ENCODE results near the gene RORC.
"Not testable (repeated sequence)": the region's sequence is repeated elsewhere in the genome, so short reads cannot be mapped to it uniquely, and the experiment has no call there.

Gene RORC

DNA sequence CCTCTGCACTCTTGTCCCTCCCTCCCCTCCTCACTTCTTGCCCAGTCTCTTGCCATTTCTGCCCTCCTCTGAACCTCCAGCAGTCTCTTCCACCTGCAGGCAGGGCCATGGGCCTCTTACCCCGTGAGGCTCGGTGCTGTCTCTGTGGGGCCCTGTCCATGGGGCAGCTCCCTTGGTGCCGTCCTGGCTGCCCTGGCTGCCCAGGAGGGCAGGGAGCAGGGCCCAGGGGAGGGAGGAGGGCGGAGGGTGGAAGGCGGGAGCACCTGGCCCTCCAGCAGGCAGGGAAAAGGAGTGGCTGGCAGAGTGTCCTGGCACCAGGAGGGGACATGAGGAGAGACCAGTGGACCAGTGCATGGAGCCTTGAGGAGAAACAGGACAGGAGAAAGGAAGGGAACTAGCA, at the start of gene RORC:
RORC (minus strand) TSS at position 198 of the 400 bp plus-strand sequence; CDS start at position 160, 38 bp downstream.
- DNase-seq (ENCODE audit: low spot score), result peak; percentile 30

DNA sequence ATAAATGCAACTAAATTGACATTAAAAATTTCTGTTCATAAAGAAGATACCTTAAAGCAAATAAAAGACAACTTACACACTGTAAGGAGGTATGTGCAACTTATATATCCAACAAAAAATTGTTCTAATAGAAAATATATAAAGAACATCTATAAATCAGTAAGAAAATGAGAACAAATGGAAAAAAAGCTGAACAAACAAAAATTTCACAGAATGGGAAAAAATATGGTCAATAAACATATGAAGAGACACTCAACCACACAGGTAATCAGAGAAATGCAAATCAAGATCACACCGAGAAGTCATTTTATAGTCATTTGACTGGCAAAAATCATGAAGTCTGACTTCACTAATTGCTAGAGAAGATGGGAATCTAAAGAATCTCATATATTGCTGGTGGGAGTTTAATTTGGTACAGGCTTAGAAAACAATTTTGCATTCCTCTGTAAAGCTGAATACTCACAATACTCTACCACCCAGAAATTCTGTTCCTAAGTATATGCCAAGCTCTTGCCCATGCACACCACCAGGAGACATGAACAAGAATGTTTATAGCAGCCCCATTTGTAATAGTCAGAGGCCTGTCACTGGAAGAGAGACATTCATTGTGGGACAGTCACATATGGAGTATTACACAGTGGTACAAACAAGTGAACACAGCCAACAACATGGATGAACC, 44.0 kb upstream of the RORC start:
- DNase-seq (ENCODE audit: low spot score), result no peak

DNA sequence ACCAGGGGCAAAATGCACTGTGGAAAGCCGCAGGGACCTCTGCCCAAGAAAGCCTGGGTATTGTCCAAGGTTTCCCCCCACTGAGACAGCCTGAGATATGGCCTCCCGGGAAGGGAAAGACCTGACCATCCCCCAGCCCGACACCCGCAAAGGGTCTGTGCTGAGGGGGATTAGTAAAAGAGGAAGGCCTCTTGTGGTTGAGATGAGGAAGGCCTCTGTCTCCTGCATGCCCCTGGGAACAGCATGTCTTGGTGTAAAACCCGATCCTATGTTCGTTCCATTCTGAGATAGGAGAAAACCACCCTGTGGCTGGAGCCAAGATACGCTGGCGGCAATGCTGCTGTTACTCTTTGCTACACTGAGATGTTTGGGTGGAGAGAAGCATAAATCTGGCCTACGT, 41.2 kb upstream of the RORC start:
- DNase-seq (ENCODE audit: low spot score), result not testable (repeated sequence)

DNA sequence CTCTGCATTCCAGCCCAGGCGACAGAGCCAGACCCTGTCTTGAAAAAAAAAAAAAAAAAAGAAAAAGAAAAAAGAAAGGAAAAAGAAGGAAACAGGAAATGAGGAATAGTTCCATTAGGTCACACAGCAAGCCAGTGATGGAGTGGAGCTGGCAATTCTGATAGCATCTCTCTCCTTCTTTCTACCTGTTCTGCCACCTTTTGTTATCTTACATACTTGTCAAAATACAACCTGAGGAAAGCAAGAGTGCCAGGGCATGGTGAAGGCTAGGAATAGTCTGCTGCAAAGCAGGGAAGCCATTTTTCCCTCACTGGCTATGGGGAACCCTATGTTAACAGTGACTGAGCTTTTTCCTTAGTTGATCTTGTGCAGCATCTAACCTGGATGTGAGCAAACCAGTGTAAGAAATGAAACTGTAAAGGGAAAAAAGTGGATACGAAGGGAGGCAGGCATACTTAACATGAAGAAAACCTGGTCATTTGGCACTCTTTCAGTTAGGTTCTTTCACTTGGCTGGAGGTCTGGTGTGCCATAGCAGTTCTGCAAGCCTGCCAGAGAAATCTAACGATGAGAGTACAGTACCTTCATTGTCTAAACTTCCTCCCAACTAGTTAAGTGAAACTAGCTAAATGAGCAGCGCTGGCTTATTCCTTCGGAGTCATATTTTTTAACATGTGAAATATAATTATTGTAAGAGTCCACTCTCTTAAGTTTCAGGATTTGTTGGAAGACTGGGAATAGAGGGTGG, 39.9 kb upstream of the RORC start:
- DNase-seq (ENCODE audit: low spot score), result no peak

DNA sequence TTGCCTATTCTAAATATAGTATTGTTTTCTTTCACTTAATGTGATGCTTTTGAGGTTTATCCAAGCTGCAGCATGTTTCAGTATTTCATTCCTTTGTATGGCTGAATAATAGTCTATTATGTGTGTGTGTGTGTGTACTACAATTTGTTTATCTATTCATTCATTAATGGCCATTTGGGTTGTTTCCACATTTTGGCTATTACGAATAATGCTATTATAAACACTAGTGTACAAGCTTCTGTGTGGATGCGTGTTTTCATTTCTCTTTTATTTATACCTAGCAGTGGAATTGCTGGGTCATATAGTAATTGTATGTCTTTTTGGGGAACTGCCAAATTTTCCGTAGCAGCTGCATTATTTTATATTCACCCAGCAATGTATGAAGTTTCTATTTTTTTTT, 36.9 kb upstream of the RORC start:
- DNase-seq (ENCODE audit: low spot score), result no peak

DNA sequence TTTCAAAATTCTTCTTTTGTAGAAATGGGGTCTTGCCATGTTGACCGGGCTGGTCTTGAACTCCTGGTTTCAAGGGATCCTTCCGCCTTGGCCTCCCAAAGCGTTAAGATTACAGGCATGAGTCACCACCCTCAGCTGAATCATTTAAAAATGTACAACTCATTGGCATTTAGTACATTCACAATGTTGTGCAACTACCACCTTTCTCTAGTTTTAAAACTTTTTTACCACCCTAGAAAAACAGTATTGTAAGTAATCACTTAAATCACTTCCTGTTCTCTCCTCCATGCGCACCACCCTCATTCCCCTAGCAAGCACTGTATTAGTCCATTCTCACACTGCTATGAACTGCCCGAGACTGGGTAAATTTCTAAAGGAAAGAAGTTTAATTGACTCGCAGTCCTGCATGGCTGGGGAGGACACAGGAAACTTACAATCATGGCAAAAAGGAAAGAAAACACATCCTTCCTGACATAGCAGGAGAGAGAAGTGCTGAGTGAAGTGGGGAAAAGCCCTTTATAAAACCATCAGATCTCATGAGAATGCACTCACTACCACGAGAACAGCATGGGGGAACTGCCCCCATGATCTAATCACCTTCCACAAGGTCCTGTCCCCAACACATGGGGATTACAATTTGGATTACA, 36.3 kb upstream of the RORC start:
- DNase-seq (ENCODE audit: low spot score), result peak; percentile 37

DNA sequence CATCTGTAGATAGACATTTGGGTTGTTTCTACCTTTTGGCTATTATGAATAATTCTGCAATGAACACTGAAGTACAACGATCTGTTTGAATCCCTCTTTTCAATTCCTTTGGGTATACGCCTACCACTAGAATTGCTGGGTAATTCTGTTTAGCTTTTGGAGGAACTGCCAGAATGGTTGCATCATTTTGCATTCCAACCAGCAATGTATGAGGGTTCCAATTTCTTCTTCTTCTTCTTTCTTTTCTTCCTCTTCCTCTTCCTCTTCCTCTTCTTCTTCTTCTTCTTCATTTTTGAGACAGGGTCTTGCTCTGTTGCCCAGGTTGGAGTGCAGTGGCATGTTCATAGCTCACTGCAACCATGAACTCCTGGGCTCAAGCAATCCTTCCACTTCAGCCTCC, 35.7 kb upstream of the RORC start:
- DNase-seq (ENCODE audit: low spot score), result no peak

DNA sequence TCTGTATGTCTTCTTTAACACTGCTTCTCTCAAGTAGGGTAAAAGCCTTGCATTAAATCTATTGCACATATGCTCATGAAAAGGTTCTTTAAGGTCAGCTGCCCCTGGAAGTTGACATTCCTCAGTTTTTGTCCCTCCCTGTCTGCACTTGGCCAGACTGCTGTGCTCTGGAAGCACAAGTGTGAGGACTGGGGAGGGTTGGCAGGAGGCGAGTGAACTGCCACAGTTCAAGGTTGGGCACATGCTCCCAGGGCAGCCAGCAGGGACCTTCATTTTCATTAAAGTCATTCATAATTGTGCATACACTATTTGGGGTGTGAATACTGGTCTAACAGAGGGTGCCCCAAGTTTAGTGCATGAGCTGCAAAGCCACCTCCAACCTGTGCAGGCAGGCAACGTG, 32.8 kb upstream of the RORC start:
- no peak for DNase-seq (ENCODE audit: low spot score)

DNA sequence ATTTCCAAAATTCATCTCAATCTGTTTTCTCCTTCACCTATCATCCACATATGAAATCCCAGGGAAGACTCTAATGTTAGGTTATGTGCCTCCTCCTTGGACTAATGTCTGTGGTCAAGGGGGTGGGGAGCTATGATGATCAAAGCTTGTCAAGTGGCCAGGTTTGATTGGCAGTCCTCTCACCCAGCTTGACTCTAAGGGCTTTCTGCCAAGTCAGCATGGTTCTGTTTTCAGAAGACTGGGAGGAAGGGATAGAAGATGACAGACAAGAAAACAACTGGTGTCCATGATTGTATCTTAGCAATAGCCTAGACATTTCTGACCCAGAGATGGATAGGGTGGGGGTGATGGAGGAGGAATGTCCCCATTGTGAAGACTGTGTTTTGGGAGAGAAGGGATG, 31.0 kb upstream of the RORC start:
- peak; percentile 38 for DNase-seq (ENCODE audit: low spot score)

DNA sequence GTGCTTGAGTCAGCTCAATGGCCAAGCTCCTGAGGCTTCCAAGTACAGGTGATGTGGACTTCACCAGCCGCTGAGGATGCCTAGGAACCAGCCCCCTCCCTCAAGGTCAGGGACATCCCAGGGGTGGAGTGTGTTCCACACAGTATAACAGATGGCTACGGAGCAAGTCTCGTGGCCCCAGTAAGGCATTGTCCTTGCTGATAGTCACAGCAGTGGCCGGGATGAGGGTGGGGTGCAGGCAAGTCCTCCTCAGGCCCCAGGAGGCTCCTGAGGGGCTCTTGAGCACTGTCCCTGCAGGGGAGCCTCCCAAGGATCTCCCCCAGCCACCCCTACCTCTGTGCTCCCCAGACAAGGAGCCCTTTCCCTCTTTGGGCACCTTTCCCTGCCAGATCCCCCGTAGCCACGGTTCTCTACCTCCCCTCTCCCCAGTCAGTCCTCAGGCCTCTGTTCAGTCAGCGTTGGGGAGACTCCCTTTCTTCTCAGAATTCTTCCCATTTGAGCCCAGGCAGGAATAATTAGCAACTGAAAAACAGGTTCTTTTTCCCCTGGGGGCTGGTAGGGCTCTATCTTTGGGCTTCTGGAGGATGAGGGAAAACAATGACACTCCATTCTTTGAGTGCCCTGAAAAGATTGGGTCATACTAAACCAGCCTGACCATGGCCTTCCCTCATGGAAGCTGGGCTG, 29.0 kb upstream of the RORC start:
- DNase-seq (ENCODE audit: low spot score), result no peak

DNA sequence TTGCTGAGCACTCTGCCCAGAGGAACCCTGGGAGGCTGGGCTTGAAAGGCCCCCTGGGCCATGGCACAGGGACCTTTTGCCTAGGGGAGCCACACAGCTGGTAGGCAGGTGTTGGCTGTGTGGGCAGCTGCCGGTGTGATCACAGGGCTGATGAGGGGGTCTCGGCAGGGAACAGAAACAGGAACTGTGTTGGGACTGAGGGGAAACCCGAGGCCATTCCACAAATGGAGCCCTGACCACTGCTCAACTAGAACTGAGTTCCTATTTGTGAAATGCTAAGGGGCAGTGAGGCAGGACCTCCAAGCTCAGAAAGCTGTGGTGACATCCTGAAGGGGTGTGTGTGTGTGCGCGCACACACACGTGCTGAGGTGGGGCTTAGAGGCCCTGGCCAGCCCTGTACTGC, 28.3 kb upstream of the RORC start:
- no peak for DNase-seq (ENCODE audit: low spot score)

DNA sequence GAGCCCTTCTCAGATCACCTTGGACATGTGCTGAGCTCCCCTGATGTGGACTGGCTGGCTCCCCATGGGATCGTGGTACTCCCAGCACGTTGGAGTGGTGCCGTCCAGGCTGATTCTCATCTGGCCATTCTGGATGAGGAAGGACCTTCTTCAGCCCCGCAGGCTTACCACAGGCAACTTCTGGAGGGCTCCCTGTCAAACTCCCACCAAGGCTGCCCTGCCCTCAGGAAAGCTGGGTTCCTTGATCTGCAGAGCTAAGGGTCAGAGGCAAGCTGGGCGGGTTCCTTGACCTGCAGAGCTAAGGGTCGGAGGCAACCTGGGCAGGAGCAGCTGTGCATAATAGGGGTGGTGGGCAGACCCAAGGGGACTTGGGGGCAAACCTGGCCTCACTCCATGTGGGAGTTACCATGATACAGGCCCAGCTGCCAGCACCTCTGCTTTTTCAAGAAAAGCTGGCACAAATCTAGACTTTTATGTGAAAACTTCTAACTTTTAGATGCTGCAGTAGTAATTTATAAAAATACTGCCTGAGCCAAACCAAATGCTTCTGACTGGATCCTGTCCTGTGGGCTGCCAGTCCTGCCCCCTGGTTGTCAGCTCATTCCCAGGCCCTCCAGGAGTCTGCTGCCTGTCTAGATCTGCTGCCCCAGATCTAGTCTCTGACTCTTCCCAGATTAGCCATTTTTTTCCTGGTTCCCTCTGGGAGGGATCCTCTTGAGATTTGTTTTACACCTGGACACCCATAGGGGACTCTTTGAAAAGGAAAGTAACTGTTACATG, 27.5 kb upstream of the RORC start:
- no peak for DNase-seq (ENCODE audit: low spot score)

DNA sequence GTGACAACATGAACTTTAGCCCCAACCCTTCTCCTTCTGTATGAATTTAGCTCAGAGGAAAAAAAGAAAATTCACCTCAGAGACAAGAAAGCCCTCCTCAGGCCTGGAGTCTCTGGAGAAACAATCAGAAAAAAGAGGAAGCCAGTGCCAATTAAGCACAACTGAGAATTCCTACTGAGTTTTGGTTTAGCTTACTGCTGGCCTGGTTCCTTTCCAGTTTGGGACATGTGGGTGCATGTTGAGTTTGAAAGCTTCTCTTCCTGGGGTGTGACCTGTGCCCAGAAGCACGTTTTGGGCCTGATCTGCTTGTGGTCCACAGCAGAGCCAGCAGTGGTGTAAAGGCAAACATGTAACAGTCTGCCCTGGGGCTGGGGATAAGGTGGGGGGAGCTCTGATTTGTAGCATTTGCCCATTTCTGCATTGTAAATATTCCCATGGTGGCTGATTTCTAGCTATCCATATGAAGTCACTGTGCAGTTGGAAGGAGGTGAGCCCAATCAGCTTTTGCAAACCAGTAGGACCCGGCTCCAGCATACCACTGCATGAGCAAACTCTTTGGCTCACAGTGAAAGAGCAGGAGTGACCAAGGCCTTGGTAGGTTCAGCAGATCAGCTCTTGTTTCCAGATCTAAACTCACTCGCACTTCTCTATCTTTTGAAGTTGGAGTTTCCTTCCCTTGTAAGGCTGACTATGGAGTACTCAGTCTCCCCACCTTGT, 26.6 kb upstream of the RORC start:
- peak; percentile 23 for DNase-seq (ENCODE audit: low spot score)

DNA sequence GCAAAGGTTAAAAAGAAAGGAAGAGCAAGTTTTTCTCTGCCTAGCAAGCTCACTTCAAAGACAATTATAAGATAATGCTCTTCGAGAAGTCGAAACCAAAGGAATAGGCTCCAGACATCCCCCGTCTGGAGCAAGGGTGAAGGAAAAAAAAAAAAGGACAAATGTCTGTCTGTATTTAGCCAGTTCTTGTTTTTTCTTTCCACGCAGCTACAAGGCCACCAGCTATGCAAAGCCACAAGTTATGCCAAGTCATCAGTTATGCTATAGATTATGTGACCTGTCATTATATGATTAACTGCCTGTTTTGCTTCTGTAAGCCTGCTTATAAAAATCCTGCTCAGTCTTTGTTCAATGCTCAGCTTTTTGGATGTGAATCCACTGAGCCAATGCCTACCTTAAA, 24.3 kb upstream of the RORC start:
- no peak for DNase-seq (ENCODE audit: low spot score)

DNA sequence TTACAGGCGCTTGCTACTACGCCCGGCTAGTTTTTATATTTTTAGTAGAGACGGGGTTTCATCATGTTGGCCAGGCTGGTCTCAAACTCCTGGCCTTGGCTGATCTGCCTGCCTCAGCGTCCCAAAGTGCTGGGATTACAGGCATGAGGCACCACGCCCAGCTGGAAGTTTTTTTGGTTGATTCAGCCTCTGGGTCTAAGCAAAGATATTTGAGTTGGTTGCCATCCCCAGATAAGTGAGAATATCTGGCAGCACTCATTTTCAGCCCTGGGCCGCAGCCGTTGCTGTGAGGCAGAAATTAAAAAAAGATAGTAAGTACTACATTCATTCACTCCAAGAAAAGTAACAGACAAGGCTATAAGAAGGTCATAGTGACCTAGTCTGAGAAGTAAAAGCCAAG, 23.9 kb upstream of the RORC start:
- DNase-seq (ENCODE audit: low spot score), result not testable (repeated sequence)

DNA sequence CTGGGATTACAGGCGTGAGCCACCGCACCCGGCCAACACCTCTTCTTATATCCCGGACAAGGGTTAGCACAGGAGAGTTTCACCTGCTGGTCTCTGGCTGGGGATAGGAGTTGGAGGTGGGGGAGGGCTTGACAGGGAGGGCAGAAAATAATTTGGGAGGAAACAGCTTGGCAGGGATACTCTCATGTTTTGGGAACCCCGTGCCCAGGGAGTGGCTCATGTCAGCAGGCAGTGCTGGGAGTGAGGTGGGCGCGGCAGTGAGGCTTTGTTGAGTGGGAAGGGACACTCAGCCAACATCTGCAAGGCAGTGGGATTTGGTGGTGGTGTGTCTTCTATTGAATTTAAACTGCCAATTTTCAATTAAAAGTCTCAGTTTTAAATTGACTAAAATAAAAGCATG, 23.1 kb upstream of the RORC start:
- no peak for DNase-seq (ENCODE audit: low spot score)

DNA sequence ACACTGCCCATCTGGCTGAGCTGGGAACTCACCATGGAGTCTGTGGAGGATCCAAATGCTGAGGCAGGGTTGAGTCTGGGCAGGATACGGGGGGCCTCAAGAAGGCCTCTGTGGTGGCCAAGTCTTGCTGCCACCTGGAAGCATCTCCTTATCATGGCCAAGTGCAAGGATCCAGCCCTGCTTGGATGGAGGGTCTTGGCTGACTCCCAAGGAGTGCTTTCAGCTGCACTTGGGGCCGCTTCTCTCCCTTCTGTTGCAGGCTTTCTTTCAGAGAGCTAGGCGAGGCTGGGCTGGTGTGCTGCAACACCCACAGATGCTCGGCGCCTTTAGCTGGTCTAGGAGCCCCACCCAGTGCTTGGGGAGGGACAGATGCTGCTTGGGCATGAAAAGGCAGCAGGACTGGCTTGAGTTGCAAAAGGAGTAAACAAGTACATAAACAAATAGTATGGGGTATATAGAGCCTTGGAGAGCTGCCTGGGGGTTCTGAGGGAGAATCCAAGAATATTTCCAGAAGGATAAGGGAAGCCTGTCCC, 21.9 kb upstream of the RORC start, which contains the start of gene THEM5:
THEM5 (minus strand) TSS at position 302 of the 533 bp plus-strand sequence; CDS start at position 155, 147 bp downstream.
- DNase-seq (ENCODE audit: low spot score), result no peak

DNA sequence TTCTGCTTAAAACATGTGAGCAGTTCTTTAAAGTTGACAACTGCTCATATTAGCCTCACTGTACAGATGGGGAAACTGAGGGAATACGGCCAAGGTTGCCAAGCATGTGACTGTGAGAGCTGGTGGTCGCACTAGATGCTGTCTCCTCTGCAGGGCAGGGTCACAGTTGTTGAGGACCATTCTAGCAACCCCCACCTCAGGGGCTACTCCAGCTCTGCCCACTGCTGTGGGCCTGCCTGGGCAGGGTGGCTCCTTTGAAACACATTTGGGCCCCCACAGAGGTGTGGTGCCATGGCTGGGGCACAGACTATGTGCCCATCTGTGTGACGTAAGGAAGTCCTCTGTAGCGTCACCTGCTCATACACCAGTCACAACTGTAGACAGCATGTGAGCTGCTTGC, 21.1 kb upstream of the RORC start:
- no peak for DNase-seq (ENCODE audit: low spot score)

DNA sequence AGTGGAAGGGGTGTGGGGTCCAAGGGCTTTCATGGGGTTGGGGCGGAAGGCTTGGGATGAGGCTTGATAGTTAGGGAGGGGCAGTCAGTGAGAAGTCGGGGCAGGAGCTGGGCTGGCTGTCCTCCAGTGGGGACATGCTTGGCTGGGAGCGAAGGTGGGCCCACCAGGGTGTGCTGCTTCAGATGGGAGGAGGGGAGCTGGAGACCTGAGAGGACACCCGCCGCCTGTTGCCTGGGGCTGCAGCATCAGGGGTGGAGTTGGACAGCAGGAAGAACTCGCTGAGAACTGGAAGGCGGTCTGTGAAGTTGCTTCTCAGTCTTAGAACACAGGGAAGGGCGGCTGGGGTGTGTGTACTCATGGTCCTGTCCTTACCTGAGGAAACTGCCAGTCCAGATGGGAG, 20.3 kb upstream of the RORC start:
- DNase-seq (ENCODE audit: low spot score), result no peak

DNA sequence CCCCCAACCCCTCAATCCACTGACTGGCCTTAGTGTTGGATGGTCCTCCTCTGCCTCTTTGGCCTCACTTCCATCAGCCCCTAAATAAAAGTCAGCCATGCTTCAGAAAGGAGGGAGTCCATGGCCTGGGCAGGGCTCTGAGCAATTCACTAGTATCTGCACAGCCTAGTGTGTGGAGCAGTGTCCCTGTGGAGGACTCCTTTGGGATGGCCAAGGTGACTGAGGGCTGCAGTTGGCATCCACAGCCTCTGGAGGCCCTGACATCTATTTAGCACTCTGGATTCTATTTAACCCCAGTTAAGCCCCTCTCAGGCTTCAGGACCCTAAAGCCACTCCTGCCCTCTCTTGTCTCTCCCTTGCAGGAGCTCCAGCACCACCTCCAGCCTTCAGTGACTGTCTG, 18.3 kb upstream of the RORC start:
- DNase-seq (ENCODE audit: low spot score), result no peak

DNA sequence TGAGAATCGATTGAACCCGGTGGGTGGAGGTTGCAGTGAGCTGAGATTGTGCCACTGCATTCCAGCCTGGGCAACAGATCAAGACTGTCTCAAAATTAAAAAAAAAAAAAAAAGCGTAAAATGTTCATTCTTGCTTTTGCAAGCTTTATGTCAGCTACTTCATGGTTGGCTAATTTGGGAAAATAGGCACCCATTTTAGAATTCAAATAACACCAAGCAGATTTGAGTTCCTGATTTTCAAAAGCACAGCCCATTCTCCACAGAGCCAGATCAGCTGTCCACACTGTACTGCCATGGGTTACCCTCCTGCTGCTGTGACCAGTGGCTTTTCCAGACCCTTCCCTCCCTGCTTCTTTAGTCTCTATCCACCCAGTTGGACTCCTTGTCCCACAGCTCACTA, 17.5 kb upstream of the RORC start:
- DNase-seq (ENCODE audit: low spot score), result no peak
